Tibial nerve (tissue), 4 donors: ENCODE measurements around the gene SIPA1L3. TPM values are rescaled to one million over a fixed set of nuclear protein-coding genes. Genes with fewer than 3 reads are reported as not detected.
"Not testable (repeated sequence)": the region's sequence is repeated elsewhere in the genome, so short reads cannot be mapped to it uniquely, and the experiment has no call there.

ENCODE experiments used
- DNase-seq, 2 donors: peaks; one replicate each; pipeline ENCODE4 v3.0.0-alpha.2; 2019; ENCODE audit warnings: low spot score in 2 of 2
- H3K27ac ChIP-seq, 4 donors: fragments of 200-600 bp; sonication (generic) in 3 of 4; one replicate each; pipeline ENCODE4 v1.5.1; 2017 to 2019; ENCODE audit warnings: mild to moderate bottlenecking in 1 of 4
- H3K27me3 ChIP-seq, 2 donors: fragments of 200-600 bp; sonication (generic) in 1 of 2; one replicate each; pipeline versions ENCODE4 v1.5.1 to v1.6.0; 2017 to 2019
- H3K36me3 ChIP-seq, 3 donors: fragments of 200-600 bp; sonication (generic); one replicate each; pipeline ENCODE4 v1.5.1; 2018 to 2019
- H3K4me1 ChIP-seq, 4 donors: fragments of 200-600 bp; sonication (generic) in 3 of 4; one replicate each; pipeline ENCODE4 v1.5.1; 2017 to 2019
- H3K4me3 ChIP-seq, 4 donors: fragments of 200-600 bp; sonication (generic) in 3 of 4; one replicate each; pipeline ENCODE4 v1.5.1; 2017 to 2019; ENCODE audit warnings: mild to moderate bottlenecking in 1 of 4, moderate library complexity in 1 of 4
- H3K9me3 ChIP-seq, 4 donors: fragments of 200-600 bp; sonication (generic) in 3 of 4; one replicate each; pipeline ENCODE4 v1.5.1; 2017 to 2019
- CTCF ChIP-seq, 5 experiments: fragments of 200-600 bp in 3 of 5; fragments of 450-650 bp in 2 of 5; sonication (generic) in 3 of 5; IDR thresholded peaks; one replicate each; pipeline ENCODE4 v1.5.1; 2016 to 2019; ENCODE audit warnings: antibody characterized with exemption in 5 of 5, mild to moderate bottlenecking in 3 of 5, moderate library complexity in 2 of 5
- EP300 ChIP-seq, 2 donors: sonication (generic); formaldehyde crosslinking; IDR thresholded peaks; one replicate each; pipeline ENCODE4 v1.6.1; 2017; ENCODE audit warnings: antibody characterized with exemption in 2 of 2, mild to moderate bottlenecking in 1 of 2
- POLR2A ChIP-seq, 2 donors: fragments of 450-650 bp; IDR thresholded peaks; one replicate each; pipeline ENCODE4 v1.6.1; 2017; ENCODE audit warnings: antibody characterized with exemption in 2 of 2, mild to moderate bottlenecking in 2 of 2, moderate library complexity in 2 of 2
- WGBS, 2 donors: methylation state at CpG; one replicate each; pipeline ENCODE4 v1.1.5; 2018; 5-methylcytosine and 5-hydroxymethylcytosine counted together
- total RNA-seq, 4 donors: library from RNA; depleted of rRNA; stranded (reverse); fragments of >200 nt; gene quantifications; one replicate each; pipeline ENCODE4 v1.1.0, GENCODE V29; 2016

The SIPA1L3 gene
- total RNA-seq, 4 donors from 2014 or later: 8.3 to 43.9 (median 17.0) TPM

GRCh38 chr19:37920591-37921450 lies 13.8 kb downstream of the SIPA1L3 start:
- no peaks in the 10 kb centered on the region for H3K9me3 ChIP-seq
- no peak for DNase-seq
- H3K36me3 ChIP-seq: peaks cover 0 to 4% (median 0%) of the 10 kb centered on the region in 3 donors
- 67 to 69% methylated on average over 23 of the region's 23 CpGs for WGBS, 2 donors
- peaks cover 0 to 6% (median 2%) of the 10 kb centered on the region in 4 donors for H3K4me1 ChIP-seq
- no peak overlapping the region for H3K4me3 ChIP-seq
- H3K27ac ChIP-seq: no peak overlapping the region
- no peaks in the 10 kb centered on the region for H3K27me3 ChIP-seq
- TF ChIP-seq POLR2A (IDR thresholded peaks at IDR 0.05) (no peak), EP300 (IDR thresholded peaks at IDR 0.05) (no peak), CTCF (IDR thresholded peaks at IDR 0.05) (no peak)

- 94 to 98% methylated on average over 8 of the region's 8 CpGs for WGBS, 2 donors
- not testable (repeated sequence) for H3K4me1 ChIP-seq, DNase-seq, H3K9me3 ChIP-seq, H3K27me3 ChIP-seq, H3K27ac ChIP-seq, H3K36me3 ChIP-seq, H3K4me3 ChIP-seq
These were observed 17.6 kb downstream of the SIPA1L3 start for GRCh38 chr19:37924573-37924972.

GRCh38 chr19:37925212-37925611 lies 18.2 kb downstream of the SIPA1L3 start:
- TF ChIP-seq POLR2A (IDR thresholded peaks at IDR 0.05) (no peak), EP300 (IDR thresholded peaks at IDR 0.05) (no peak), CTCF (IDR thresholded peaks at IDR 0.05) (no peak)
- no peak overlapping the region for H3K4me3 ChIP-seq
- H3K4me1 ChIP-seq: peaks cover 0 to 9% (median 3%) of the 10 kb centered on the region in 4 donors
- DNase-seq: no peak
- H3K27ac ChIP-seq: no peak overlapping the region
- H3K9me3 ChIP-seq: no peaks in the 10 kb centered on the region
- peaks cover 0 to 4% (median 0%) of the 10 kb centered on the region in 3 donors for H3K36me3 ChIP-seq
- WGBS, 2 donors: 77 to 82% methylated on average over 3 of the region's 3 CpGs
- no peaks in the 10 kb centered on the region for H3K27me3 ChIP-seq

GRCh38 chr19:37926255-37926654 lies 19.2 kb downstream of the SIPA1L3 start:
- Histone ChIP-seq H3K9me3 (no peaks in the 10 kb centered on the region), H3K36me3 (peaks cover 0 to 4% (median 0%) of the 10 kb centered on the region in 3 donors), H3K27ac (no peak overlapping the region), H3K4me1 (peaks cover 0 to 6% (median under 1%) of the 10 kb centered on the region in 4 donors), H3K27me3 (no peaks in the 10 kb centered on the region), H3K4me3 (no peak overlapping the region)
- no peak for TF ChIP-seq EP300 (IDR thresholded peaks at IDR 0.05)
- TF ChIP-seq POLR2A (IDR thresholded peaks at IDR 0.05): no peak
- no peak for TF ChIP-seq CTCF (IDR thresholded peaks at IDR 0.05)
- DNase-seq: no peak
- WGBS, 2 donors: 85 to 86% methylated on average over 10 of the region's 10 CpGs

GRCh38 chr19:37926711-37927110 lies 19.7 kb downstream of the SIPA1L3 start:
- 76 to 83% methylated on average over 5 of the region's 5 CpGs for WGBS, 2 donors
- no peaks in the 10 kb centered on the region for H3K9me3 ChIP-seq

More at GRCh38 chr19:37926711-37927110, 19.7 kb downstream of the SIPA1L3 start:
- TF ChIP-seq EP300 (IDR thresholded peaks at IDR 0.05) (no peak), POLR2A (IDR thresholded peaks at IDR 0.05) (no peak), CTCF (IDR thresholded peaks at IDR 0.05) (no peak)
- H3K4me1 ChIP-seq: peaks cover 0 to 11% (median 3%) of the 10 kb centered on the region in 4 donors
- H3K27me3 ChIP-seq: no peaks in the 10 kb centered on the region
- peaks cover 0 to 4% (median 0%) of the 10 kb centered on the region in 3 donors for H3K36me3 ChIP-seq
- no peak overlapping the region for H3K4me3 ChIP-seq
- no peak overlapping the region for H3K27ac ChIP-seq
- DNase-seq: no peak
